Fibroblast of skin of scalp (primary cell): ENCODE measurements around the gene MAPK11.

ENCODE experiments used
- DNase-seq: peaks from one replicate; pipeline ENCODE4 v3.0.0-alpha.2; 2013

Gene MAPK11

DNA sequence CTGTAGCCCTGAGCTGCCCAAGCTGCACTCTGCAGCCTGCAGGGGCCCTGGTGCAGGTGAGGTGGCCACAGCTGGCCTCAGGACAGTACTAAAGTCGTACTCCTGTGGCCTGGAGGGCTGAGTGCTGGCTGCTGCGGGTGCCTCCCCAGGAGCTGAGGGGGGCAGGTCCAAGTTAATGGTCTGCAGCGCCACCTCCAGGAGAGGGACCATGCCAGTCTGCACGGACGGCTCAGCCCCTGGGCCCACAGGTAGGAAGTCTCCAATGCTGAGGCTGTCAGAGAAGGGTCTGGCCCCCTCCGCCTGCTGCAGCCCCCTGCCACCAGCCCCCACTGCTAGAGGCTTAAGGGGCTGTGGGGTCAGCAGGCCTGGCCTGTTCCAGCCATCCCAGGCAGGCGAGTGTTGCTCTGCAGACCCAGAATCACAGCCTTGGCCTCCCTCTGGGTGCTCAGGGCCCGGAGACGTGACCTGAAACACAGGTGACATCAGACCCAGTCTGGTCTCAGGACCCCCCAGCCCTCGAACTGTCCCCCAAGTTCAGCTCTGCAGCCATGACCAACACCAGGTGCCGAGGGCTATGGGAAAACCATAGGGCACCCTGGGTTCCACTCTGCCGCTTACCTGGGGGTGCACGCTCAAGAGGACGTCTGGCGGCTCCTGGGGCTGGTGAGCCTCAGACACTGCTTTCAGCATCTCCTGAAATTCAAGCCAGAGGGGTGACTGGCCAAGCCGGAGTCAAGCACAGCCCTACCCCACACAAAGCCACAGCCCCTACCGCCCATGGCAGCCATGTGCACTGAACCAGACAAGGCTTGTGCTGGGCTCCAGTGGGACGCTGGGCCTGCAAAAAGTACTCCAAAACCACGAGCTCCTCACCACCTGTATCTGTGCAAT, 48.5 kb downstream of the MAPK11 start:
- DNase-seq: no peak

DNA sequence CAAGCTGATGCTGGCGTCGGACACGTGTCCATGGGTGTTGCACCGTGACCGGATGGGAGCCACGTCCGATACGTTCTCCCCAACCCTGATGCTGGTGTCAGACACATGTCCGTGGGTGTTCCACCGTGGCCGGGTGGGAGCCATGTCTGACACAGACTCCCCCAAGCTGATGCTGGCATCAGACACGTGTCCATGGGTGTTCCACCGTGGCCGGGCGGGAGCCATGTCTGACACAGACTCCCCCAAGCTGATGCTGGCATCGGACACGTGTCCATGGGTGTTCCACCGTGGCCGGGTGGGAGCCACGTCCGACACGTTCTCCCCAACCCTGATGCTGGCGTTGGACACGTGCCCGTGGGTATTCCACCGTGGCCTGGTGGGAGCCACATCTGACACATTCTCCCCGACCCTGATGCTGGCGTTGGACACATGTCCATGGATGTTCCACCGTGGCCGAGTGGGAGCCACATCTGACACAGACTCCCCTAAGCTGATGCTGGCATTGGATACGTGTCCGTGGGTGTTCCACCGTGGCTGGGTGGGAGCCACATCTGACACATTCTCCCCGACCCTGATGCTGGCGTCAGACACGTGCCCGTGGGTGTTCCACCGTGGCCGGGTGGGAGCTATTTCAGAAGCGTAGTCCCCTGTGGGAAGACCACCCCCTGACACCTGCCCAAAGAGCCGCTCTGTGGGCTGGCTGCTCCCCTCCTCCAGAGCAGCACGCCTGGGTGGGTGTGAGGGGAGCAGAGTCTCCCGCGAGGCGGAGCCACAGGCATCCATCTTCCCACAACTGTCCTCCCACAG, 49.4 kb downstream of the MAPK11 start:
- no peak for DNase-seq

GRCh38 chr22:50219800-50220602, 50.2 kb downstream of the MAPK11 start:
- no peak for DNase-seq

DNA sequence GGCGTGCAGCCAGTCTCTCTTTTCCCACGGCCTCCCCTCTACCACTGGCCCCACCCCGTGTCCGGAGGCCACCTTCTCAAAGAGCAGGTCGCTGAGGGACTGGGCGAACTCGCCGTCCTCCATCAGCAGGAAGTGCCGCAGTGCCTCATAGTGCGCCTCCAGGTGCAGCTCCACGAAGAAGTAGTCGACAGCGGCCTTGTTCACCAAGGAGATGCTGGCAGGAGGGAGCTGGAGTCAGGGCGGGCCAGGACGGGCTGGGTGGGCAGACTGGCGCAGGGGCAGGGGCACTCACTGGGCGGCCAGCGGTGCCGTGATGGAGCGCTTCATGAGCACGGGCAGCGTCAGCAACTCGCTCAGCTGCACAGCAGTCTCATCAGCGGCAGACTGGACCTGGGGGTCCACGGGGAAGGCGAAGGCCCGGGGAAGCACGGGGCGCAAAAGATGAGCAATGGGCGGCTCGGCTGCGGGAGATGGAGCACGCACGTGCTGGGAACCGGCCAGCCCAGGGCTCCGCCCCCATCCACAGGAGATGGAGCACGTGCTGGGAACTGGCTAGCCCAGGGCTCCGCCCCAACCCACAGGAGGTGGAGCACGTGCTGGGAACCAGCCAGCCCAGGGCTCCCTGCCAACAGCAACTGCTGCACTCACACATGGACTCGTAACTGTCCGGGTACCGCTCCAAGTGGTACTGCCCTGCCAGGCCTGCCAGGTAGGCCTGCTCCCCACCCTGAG, 51.0 kb downstream of the MAPK11 start:
- peak; percentile 86 for DNase-seq

- no peak for DNase-seq
These were observed 51.8 kb downstream of the MAPK11 start for GRCh38 chr22:50218153-50218995.

DNA sequence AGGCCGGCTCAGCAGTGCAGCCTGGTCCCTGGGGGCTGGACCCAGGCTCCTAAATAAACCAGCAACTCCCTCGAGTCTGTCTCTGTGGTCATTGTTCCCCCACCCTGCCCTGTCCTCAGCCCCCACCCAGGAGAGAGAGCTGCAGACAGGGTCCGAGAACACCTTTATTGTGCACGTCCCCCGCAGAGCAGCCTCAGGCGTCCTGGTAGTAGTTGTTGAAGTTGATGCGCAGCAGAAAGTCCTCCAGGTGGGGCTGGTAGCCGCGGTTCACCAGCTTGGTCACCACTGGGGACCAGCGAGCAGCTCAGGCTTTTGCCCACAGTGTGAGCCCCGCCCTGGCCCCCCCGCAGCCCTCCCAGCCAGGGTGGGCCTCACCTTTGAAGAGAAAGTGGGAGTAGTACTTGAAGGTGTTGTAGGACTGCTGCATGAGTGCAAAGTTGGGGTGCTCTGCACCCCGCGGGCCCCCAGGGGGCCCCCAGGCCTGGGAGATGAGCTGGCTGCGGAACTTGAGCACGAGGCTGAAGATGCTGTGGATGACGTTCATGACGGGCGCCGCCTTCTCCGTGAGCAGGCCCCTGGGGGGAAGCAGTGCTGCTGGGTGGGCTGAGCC, 52.5 kb downstream of the MAPK11 start:
- no peak for DNase-seq

- DNase-seq: no peak
These were observed 53.3 kb downstream of the MAPK11 start for GRCh38 chr22:50216684-50217520.

GRCh38 chr22:50216055-50216683, 54.0 kb downstream of the MAPK11 start:
- DNase-seq: no peak

GRCh38 chr22:50215297-50216054, 54.7 kb downstream of the MAPK11 start:
- no peak for DNase-seq
